Measurements from ENCODE around the gene TEK. TPM values are rescaled to one million over a fixed set of nuclear protein-coding genes. Genes with fewer than 3 reads are reported as not detected.

Gene TEK
- total RNA-seq, 5 donors from 2014 or later (not counting 1 experiment from before 2014, with no cell fraction given): 0.16 TPM; not detected in 4

GRCh38 chr9:27160636-27161035 lies 51.6 kb downstream of the TEK start:
- ChIA-PET POLR2A (no interaction called here), CTCF (no interaction called here)
- no peaks in the 10 kb centered on the region for H3K4me1 Mint-ChIP-seq
- no peaks in the 10 kb centered on the region for H3K9me3 ChIP-seq
- no peak overlapping the region for H3K4me3 Mint-ChIP-seq
- no peak for ATAC-seq (replicated peaks in 1 of 4)
- H3K36me3 ChIP-seq (ENCODE audit: control insufficient read depth in 2 of 2, extremely low read depth in 1 of 2, insufficient read depth in 1 of 2, low read length in 1 of 2): no peaks in the 10 kb centered on the region
- H3K9me3 Mint-ChIP-seq: no peaks in the 10 kb centered on the region
- H3K4me3 ChIP-seq (ENCODE audit: control insufficient read depth in 1 of 2, extremely low read depth in 1 of 2, low read length in 1 of 2): no peak overlapping the region
- no peaks in the 10 kb centered on the region for H3K4me1 ChIP-seq (ENCODE audit: control insufficient read depth in 1 of 2, extremely low read depth in 1 of 2, insufficient read depth in 2 of 2, low read length in 2 of 2)
- peaks cover 0 to 12% of the 10 kb centered on the region in 2 donors for H3K27me3 Mint-ChIP-seq
- H3K36me3 Mint-ChIP-seq: no peaks in the 10 kb centered on the region
- no peak for DNase-seq
- no peaks in the 10 kb centered on the region for H3K27me3 ChIP-seq (replicated peaks in 1 of 2; ENCODE audit: control insufficient read depth in 2 of 2, extremely low read depth in 1 of 2, insufficient read depth in 2 of 2, low read length in 1 of 2)
- no peak overlapping the region for H3K27ac Mint-ChIP-seq
- 60% methylated on average over 1 of the region's 2 CpGs for WGBS (ENCODE audit: insufficient coverage)
- H3K27ac ChIP-seq (ENCODE audit: low read length): no peak overlapping the region

DNA sequence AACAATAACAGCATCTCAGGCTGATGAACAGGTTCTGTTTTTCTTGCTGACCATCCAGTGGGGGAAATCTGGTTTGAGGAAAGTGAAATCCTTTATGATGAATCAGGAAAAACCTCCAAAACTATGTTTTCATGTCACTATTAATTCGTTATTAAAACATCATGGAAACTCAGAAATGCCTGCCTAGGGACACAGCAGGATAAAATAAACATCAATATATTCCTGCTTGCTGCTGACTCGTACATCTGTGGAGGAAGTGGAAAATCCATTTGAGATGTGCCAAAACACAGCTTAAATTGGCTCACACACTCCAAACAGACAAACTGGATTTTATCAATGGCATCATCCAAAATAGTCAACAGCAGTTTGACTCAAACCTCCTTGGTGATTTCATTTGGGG lies 53.0 kb downstream of the TEK start:
- Histone ChIP-seq H3K36me3 (ENCODE audit: control insufficient read depth in 2 of 2, extremely low read depth in 1 of 2, insufficient read depth in 1 of 2, low read length in 1 of 2) (no peaks in the 10 kb centered on the region), H3K4me3 (ENCODE audit: control insufficient read depth in 1 of 2, extremely low read depth in 1 of 2, low read length in 1 of 2) (no peak overlapping the region), H3K27me3 (replicated peaks in 1 of 2; ENCODE audit: control insufficient read depth in 2 of 2, extremely low read depth in 1 of 2, insufficient read depth in 2 of 2, low read length in 1 of 2) (no peaks in the 10 kb centered on the region), H3K27ac (ENCODE audit: low read length) (no peak overlapping the region), H3K4me1 (ENCODE audit: control insufficient read depth in 1 of 2, extremely low read depth in 1 of 2, insufficient read depth in 2 of 2, low read length in 2 of 2) (no peaks in the 10 kb centered on the region), H3K9me3 (no peaks in the 10 kb centered on the region)
- ATAC-seq (replicated peaks in 1 of 4) (no peak), DNase-seq (no peak)
- Mint-ChIP-seq H3K9me3 (no peaks in the 10 kb centered on the region), H3K27me3 (peaks cover 0 to 12% of the 10 kb centered on the region in 2 donors), H3K36me3 (no peaks in the 10 kb centered on the region), H3K27ac (no peak overlapping the region), H3K4me3 (no peak overlapping the region), H3K4me1 (no peaks in the 10 kb centered on the region)
- no CpG with 5 or more reads among the region's 2 CpGs for WGBS (ENCODE audit: insufficient coverage)
- POLR2A ChIA-PET: no interaction called here
- CTCF ChIA-PET: no interaction called here

- POLR2A ChIA-PET: interaction anchor here in 1 of 2 donors (0.5 kb wide), 1 partner anchor 27 kb away, joined by 3 read pairs; no protein-coding TSS in a partner anchor
- H3K27me3 ChIP-seq (replicated peaks in 1 of 2; ENCODE audit: control insufficient read depth in 2 of 2, extremely low read depth in 1 of 2, insufficient read depth in 2 of 2, low read length in 1 of 2): no peaks in the 10 kb centered on the region
- Mint-ChIP-seq H3K36me3 (no peaks in the 10 kb centered on the region), H3K27me3 (peaks cover 0 to 12% of the 10 kb centered on the region in 2 donors), H3K4me3 (no peak overlapping the region), H3K27ac (no peak overlapping the region), H3K9me3 (peaks cover 0 to 6% (median 3%) of the 10 kb centered on the region in 3 donors), H3K4me1 (no peaks in the 10 kb centered on the region)
- 76% methylated on average over 2 of the region's 3 CpGs for WGBS (ENCODE audit: insufficient coverage)
- ATAC-seq (replicated peaks in 1 of 4) (no peak), DNase-seq (no peak)
- no peak overlapping the region for H3K27ac ChIP-seq (ENCODE audit: low read length)
- no peaks in the 10 kb centered on the region for H3K9me3 ChIP-seq
- no peaks in the 10 kb centered on the region for H3K4me1 ChIP-seq (ENCODE audit: control insufficient read depth in 1 of 2, extremely low read depth in 1 of 2, insufficient read depth in 2 of 2, low read length in 2 of 2)
- H3K36me3 ChIP-seq (ENCODE audit: control insufficient read depth in 2 of 2, extremely low read depth in 1 of 2, insufficient read depth in 1 of 2, low read length in 1 of 2): no peaks in the 10 kb centered on the region
- CTCF ChIA-PET: no interaction called here
- no peak overlapping the region for H3K4me3 ChIP-seq (ENCODE audit: control insufficient read depth in 1 of 2, extremely low read depth in 1 of 2, low read length in 1 of 2)
Measured at GRCh38 chr9:27165068-27165467, 56.0 kb downstream of the TEK start.

DNA sequence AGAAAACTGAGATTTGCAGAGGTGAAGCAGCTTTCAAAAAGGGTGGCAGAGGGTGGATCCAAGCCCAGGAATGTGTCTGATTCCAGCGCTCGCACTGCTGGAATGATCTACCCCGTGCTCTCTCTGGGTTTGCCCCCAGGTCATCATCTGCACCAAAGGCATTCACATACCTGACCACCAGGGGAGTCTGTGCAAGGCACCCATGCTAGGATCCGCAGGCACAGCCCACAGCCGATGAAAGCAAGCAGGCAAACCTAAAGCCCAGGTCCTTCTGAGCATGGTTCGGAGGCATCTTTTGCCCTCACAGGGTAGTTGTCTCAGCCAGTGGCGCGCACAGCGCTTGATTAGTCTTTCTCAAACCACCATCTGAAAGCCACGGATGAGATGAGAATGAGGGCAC lies 56.6 kb downstream of the TEK start:
- Mint-ChIP-seq H3K4me3 (no peak overlapping the region), H3K9me3 (peaks cover 0 to 6% (median 5%) of the 10 kb centered on the region in 3 donors), H3K4me1 (no peaks in the 10 kb centered on the region), H3K27me3 (peaks cover 0 to 12% of the 10 kb centered on the region in 2 donors), H3K27ac (no peak overlapping the region), H3K36me3 (no peaks in the 10 kb centered on the region)
- Histone ChIP-seq H3K4me1 (ENCODE audit: control insufficient read depth in 1 of 2, extremely low read depth in 1 of 2, insufficient read depth in 2 of 2, low read length in 2 of 2) (no peaks in the 10 kb centered on the region), H3K27me3 (replicated peaks in 1 of 2; ENCODE audit: control insufficient read depth in 2 of 2, extremely low read depth in 1 of 2, insufficient read depth in 2 of 2, low read length in 1 of 2) (no peaks in the 10 kb centered on the region), H3K27ac (ENCODE audit: low read length) (no peak overlapping the region), H3K36me3 (ENCODE audit: control insufficient read depth in 2 of 2, extremely low read depth in 1 of 2, insufficient read depth in 1 of 2, low read length in 1 of 2) (no peaks in the 10 kb centered on the region), H3K9me3 (no peaks in the 10 kb centered on the region), H3K4me3 (ENCODE audit: control insufficient read depth in 1 of 2, extremely low read depth in 1 of 2, low read length in 1 of 2) (no peak overlapping the region)
- CTCF ChIA-PET: no interaction called here
- ATAC-seq (replicated peaks in 1 of 4) (no peak), DNase-seq (no peak)
- POLR2A ChIA-PET: no interaction called here
- 72% methylated on average over 5 of the region's 10 CpGs for WGBS (ENCODE audit: insufficient coverage)

- Histone ChIP-seq H3K27ac (ENCODE audit: low read length) (no peak overlapping the region), H3K27me3 (replicated peaks in 1 of 2; ENCODE audit: control insufficient read depth in 2 of 2, extremely low read depth in 1 of 2, insufficient read depth in 2 of 2, low read length in 1 of 2) (no peaks in the 10 kb centered on the region), H3K4me3 (ENCODE audit: control insufficient read depth in 1 of 2, extremely low read depth in 1 of 2, low read length in 1 of 2) (no peak overlapping the region), H3K4me1 (ENCODE audit: control insufficient read depth in 1 of 2, extremely low read depth in 1 of 2, insufficient read depth in 2 of 2, low read length in 2 of 2) (no peaks in the 10 kb centered on the region), H3K36me3 (ENCODE audit: control insufficient read depth in 2 of 2, extremely low read depth in 1 of 2, insufficient read depth in 1 of 2, low read length in 1 of 2) (no peaks in the 10 kb centered on the region), H3K9me3 (no peaks in the 10 kb centered on the region)
- ATAC-seq (replicated peaks in 1 of 4) (no peak), DNase-seq (no peak)
- no peak overlapping the region for H3K4me3 Mint-ChIP-seq
- no peaks in the 10 kb centered on the region for H3K4me1 Mint-ChIP-seq
- peaks cover 0 to 3% of the 10 kb centered on the region in 2 donors for H3K27me3 Mint-ChIP-seq
- no peaks in the 10 kb centered on the region for H3K36me3 Mint-ChIP-seq
- H3K9me3 Mint-ChIP-seq: peaks cover 0 to 6% (median 5%) of the 10 kb centered on the region in 3 donors
- no CpG with 5 or more reads among the region's 1 CpG for WGBS (ENCODE audit: insufficient coverage)
- ChIA-PET CTCF (no interaction called here), POLR2A (no interaction called here)
- no peak overlapping the region for H3K27ac Mint-ChIP-seq
Measured at GRCh38 chr9:27168496-27168895, 59.5 kb downstream of the TEK start.

DNA sequence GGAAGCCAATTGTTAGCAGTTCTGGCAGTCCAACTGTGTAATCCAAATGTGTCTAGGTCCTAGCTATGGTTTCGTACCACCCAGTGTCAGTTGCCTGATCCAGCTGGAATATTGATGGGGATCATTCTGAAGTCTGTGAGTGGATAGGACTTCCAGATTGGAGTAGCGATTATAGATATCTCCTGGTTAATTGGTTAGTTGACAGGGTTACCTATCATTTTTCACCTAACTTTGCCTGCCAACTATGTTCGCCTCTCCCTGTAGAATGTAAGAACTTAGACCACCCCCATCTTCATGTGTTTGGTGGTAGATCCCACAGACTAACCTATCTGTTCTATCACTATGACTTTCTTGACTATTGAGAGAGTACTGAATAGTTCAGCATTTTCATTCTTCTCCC lies 59.9 kb downstream of the TEK start:
- Histone ChIP-seq H3K27me3 (replicated peaks in 1 of 2; ENCODE audit: control insufficient read depth in 2 of 2, extremely low read depth in 1 of 2, insufficient read depth in 2 of 2, low read length in 1 of 2) (no peaks in the 10 kb centered on the region), H3K4me1 (ENCODE audit: control insufficient read depth in 1 of 2, extremely low read depth in 1 of 2, insufficient read depth in 2 of 2, low read length in 2 of 2) (no peaks in the 10 kb centered on the region), H3K4me3 (ENCODE audit: control insufficient read depth in 1 of 2, extremely low read depth in 1 of 2, low read length in 1 of 2) (no peak overlapping the region), H3K27ac (ENCODE audit: low read length) (no peak overlapping the region), H3K36me3 (ENCODE audit: control insufficient read depth in 2 of 2, extremely low read depth in 1 of 2, insufficient read depth in 1 of 2, low read length in 1 of 2) (no peaks in the 10 kb centered on the region), H3K9me3 (no peaks in the 10 kb centered on the region)
- Mint-ChIP-seq H3K27me3 (no peaks in the 10 kb centered on the region), H3K36me3 (no peaks in the 10 kb centered on the region), H3K9me3 (peaks cover 0 to 6% (median 5%) of the 10 kb centered on the region in 3 donors), H3K4me3 (no peak overlapping the region), H3K27ac (no peak overlapping the region), H3K4me1 (no peaks in the 10 kb centered on the region)
- no peak for DNase-seq
- CTCF ChIA-PET: no interaction called here
- no peak for ATAC-seq (replicated peaks in 1 of 4)
- no CpG with 5 or more reads among the region's 3 CpGs for WGBS (ENCODE audit: insufficient coverage)
- POLR2A ChIA-PET: no interaction called here

DNA sequence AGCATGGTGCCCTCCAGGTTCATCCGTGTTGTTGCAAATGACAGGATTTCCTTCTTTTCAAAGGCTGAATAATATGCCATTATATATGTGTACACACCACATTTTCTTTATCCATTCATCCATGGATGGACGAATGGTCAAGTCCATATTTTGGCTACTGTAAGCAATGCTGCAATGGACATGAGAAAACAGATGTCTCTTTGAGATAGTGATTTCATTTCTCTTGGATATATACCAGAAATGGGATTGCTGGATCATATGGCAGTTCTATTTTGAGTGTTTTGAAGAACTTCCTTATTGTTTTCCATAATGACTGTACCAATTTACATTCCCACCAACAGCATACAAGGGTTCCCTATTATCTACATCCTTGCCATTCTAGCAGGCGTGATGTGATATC lies 67.9 kb downstream of the TEK start:
- Mint-ChIP-seq H3K27ac (no peak overlapping the region), H3K4me1 (no peaks in the 10 kb centered on the region), H3K27me3 (peaks cover 0 to 4% of the 10 kb centered on the region in 2 donors), H3K9me3 (peaks cover 6 to 12% (median 11%) of the 10 kb centered on the region in 3 donors), H3K36me3 (no peaks in the 10 kb centered on the region), H3K4me3 (no peak overlapping the region)
- H3K36me3 ChIP-seq (ENCODE audit: control insufficient read depth in 2 of 2, extremely low read depth in 1 of 2, insufficient read depth in 1 of 2, low read length in 1 of 2): no peaks in the 10 kb centered on the region
- H3K4me1 ChIP-seq (ENCODE audit: control insufficient read depth in 1 of 2, extremely low read depth in 1 of 2, insufficient read depth in 2 of 2, low read length in 2 of 2): no peaks in the 10 kb centered on the region
- ATAC-seq (replicated peaks in 1 of 4): no peak
- H3K9me3 ChIP-seq: no peaks in the 10 kb centered on the region
- no peaks in the 10 kb centered on the region for H3K27me3 ChIP-seq (replicated peaks in 1 of 2; ENCODE audit: control insufficient read depth in 2 of 2, extremely low read depth in 1 of 2, insufficient read depth in 2 of 2, low read length in 1 of 2)
- no peak overlapping the region for H3K27ac ChIP-seq (ENCODE audit: low read length)
- no CpG with 5 or more reads among the region's 3 CpGs for WGBS (ENCODE audit: insufficient coverage)
- CTCF ChIA-PET: no interaction called here
- H3K4me3 ChIP-seq (ENCODE audit: control insufficient read depth in 1 of 2, extremely low read depth in 1 of 2, low read length in 1 of 2): no peak overlapping the region
- no peak for DNase-seq
- POLR2A ChIA-PET: no interaction called here

All from T-cell (primary cell).